GM12801 (cell line): Measurements from ENCODE around the gene IFT81.

Experiments
- TF ChIP-seq, protein P1 (sequence below): IDR thresholded peaks from one replicate; pipeline ENCODE4 v1.5.1; 2011; ENCODE audit warnings: control low read depth; ENCODE audit not compliant: insufficient read length; ENCODE audit errors: extremely low read depth

The IFT81 gene

DNA sequence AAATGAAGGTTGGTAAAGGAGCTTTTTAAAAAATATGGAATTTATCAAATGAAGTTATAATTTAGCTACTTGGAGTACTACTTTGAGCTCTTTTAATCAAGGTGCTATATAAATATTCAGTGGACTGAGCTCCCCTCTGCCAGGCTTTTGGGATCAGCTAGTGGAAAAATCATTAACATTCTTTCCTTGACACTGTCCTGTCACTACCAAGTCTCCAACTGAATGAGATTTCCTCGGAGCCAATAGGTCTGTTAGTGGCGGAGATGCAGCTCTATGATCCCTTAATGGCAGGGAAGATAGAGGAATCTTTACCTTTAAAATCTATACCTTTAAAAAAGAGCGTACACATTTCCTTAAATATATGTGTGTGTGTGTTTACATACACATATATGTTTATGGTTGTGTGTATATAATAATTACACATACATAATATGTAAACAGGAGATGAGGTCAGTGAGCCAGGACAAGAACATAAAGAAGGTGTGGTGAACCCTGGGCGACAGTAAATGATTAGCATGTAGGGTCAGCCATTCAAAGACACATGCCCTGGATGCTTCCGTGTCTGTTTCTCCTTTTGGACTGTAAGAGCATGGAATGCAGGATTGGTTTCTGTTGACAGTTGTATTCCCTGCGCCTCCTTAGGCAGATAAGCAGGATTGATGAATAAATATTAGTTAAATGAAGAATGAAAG is 109.2 kb downstream of the IFT81 start:
- TF ChIP-seq, protein P1, sequence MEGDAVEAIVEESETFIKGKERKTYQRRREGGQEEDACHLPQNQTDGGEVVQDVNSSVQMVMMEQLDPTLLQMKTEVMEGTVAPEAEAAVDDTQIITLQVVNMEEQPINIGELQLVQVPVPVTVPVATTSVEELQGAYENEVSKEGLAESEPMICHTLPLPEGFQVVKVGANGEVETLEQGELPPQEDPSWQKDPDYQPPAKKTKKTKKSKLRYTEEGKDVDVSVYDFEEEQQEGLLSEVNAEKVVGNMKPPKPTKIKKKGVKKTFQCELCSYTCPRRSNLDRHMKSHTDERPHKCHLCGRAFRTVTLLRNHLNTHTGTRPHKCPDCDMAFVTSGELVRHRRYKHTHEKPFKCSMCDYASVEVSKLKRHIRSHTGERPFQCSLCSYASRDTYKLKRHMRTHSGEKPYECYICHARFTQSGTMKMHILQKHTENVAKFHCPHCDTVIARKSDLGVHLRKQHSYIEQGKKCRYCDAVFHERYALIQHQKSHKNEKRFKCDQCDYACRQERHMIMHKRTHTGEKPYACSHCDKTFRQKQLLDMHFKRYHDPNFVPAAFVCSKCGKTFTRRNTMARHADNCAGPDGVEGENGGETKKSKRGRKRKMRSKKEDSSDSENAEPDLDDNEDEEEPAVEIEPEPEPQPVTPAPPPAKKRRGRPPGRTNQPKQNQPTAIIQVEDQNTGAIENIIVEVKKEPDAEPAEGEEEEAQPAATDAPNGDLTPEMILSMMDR = no peak

DNA sequence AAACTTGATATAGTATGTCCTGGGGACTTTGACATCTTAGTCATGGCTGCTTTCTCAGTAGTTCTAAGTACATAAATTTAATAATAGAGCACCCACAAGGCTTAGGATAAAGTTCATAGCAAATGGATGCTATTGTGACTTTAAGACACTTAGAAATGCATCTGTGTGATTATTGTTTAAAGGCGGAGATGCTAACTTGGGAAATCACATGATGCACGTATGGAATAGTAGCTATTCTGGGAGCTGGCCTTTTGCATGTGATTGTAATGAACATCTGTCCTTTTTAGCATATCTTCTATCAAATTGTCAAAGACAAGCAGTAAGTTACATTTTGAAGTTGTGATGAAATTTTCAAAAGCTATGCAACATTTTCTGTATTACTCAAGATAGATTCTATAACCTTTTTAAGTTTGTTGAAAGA is 110.2 kb downstream of the IFT81 start:
- TF ChIP-seq, protein P1 = no peak

DNA sequence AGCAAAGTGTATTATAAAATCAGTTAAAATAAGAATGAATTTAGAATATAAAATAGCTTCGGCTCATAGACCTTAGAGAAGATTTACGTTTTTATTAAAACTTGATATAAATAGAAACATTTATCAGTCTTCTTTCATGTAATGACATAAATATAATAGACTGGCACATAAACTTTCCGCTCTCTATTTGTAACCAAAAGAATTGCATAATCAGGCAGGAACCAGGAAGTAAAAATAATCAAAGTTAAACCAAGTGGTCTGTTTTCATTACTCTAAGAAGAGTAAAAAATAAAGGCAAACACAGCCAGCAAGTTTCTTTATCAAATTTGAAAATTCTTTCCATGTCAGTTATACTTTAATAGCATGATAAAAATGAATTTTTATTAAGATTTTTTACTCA is 110.6 kb downstream of the IFT81 start:
- TF ChIP-seq, protein P1 = no peak

DNA sequence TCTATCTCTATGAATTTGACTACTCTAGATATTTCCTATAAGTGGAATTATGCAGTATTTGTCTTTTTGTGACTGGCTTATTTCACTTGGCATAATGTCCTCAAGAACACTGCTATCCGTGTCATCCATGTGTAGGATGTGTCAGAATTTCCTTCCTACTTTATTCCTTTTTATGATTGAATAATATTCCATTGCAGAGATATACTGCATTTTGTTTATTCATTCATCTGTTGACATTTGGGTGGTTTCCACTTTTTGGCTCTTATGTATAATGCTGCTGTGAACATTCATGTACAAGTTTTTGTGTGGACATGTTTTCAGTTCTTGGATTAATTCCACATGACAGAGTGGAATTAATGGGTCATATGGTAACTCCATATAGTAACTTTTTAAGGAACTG is 111.2 kb downstream of the IFT81 start:
- TF ChIP-seq, protein P1 = no peak

DNA sequence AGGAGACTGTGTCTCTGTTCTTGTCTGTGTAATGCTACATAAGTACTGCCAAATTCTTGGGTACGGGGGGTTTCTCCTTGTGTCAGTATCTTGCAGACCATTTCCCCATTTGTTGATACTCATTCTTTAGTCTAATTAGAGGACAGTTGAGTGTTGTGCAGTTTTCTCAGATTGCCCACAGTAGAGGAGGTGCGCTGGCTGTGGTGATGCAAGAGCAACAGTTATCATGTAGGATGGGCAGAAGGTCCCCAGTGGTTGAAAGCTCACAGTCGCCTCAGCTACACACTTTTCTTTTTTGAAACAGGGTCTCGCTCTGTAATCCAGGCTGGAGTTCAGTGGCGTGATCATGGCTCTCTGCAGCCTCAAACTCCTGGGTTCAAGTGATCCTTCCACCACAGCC is 119.1 kb downstream of the IFT81 start:
- TF ChIP-seq, protein P1 = no peak

DNA sequence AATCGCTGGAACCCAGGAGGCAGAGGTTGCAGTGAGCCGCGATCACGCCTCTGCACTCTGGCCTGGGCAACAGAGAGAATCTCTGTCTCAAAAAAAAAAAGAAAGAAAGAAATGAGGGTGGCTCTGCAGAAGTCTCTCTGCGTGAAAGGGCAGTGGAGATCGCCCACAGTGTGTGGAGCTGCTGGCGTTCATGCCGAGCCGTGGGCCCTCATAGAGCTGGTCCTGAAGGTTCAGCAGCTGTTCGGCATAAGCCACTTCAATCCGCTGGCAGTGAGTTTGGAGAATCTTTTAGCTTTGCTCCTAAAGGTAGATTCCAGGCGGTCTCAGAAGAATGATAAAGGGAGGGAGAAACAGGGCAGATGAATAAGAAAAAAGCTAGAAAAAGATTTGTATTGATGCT is 120.2 kb downstream of the IFT81 start:
- TF ChIP-seq, protein P1 = no peak

DNA sequence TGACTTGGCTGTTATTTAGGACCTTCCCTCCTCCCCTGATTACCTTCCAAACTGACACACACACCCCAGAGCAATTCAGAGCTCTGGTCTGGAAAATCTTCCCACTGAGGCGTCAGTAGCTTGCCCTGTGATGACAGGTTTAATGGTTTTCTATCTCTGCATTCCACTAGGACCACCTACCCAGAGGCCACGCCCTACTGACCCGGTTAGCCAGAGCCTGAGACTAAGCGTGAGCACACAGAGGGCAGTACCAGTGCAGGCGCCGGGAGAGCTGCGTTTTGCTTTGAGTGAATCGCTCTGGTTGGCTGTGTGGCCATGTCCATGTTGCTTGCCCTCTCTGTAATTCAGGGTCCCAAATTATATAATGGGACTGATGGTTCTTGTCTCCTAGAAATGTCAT is 120.7 kb downstream of the IFT81 start:
- TF ChIP-seq, protein P1 = no peak
